ENCODE measurements around the gene SLC16A3. TPM values are rescaled to one million over a fixed set of nuclear protein-coding genes. Genes with fewer than 3 reads are reported as not detected.
A peak's percentile ranks its signal among the peaks of the same experiment; 100 is the strongest.

The SLC16A3 gene
- total and polyA plus RNA-seq, 9 of the 15 experiments (the other 6 are each of a cell fraction or from before 2014, with no cell fraction given) = 0.11 to 5.4 (median 1.2) TPM; not detected in 2

- no peak for DNase-seq (ENCODE audit: extremely low read depth in 1 of 4, low spot score in 3 of 4)
- no peak overlapping the region for H3K27ac ChIP-seq (ENCODE audit: extremely low read depth, low read depth, low read length)
- peaks cover 31 to 47% of the 10 kb centered on the region in 2 experiments for H3K4me1 ChIP-seq (replicated peaks in 1 of 2; ENCODE audit: control insufficient read depth in 2 of 2, insufficient read depth in 2 of 2, low read length in 2 of 2)
- POLR2A ChIA-PET = interaction anchor here (0.6 to 1.3 kb wide), 2 partner anchors 12 to 17 kb away, joined by 3 to 5 read pairs; no protein-coding TSS in a partner anchor
- ATAC-seq = no peak
- H3K27me3 ChIP-seq (ENCODE audit: control insufficient read depth in 2 of 2, insufficient read depth in 2 of 2, low read length in 2 of 2) = no peaks in the 10 kb centered on the region; a peak in 1 of 5 replicates
- no peak for FAIRE-seq
- no TSS peak for BruUV-seq (replicated peaks)
- TF ChIP-seq, protein P1, sequence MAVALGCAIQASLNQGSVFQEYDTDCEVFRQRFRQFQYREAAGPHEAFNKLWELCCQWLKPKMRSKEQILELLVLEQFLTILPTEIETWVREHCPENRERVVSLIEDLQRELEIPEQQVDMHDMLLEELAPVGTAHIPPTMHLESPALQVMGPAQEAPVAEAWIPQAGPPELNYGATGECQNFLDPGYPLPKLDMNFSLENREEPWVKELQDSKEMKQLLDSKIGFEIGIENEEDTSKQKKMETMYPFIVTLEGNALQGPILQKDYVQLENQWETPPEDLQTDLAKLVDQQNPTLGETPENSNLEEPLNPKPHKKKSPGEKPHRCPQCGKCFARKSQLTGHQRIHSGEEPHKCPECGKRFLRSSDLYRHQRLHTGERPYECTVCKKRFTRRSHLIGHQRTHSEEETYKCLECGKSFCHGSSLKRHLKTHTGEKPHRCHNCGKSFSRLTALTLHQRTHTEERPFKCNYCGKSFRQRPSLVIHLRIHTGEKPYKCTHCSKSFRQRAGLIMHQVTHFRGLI (CRISPR knock-in tag; IDR thresholded peaks at IDR 0.05) = no peak
- TF ChIP-seq RBM22 (IDR thresholded peaks at IDR 0.05; ENCODE audit: low read depth, low read length, poor library complexity, severe bottlenecking) = no peak
- no peak for TF ChIP-seq ZNF124 (CRISPR knock-in tag; IDR thresholded peaks at IDR 0.05)
- TF ChIP-seq ZNF785 (CRISPR knock-in tag; IDR thresholded peaks at IDR 0.05) = no peak
- no peak for TF ChIP-seq CSDE1 (IDR thresholded peaks at IDR 0.05)
- no peak overlapping the region for H3K4me3 ChIP-seq
- in situ Hi-C loops (cut with MboI) (no loop called here), intact Hi-C loops (cut with micrococcal nuclease) (no loop called here)
- H3K4me2 ChIP-seq (ENCODE audit: insufficient read depth, low read length) = no peak overlapping the region
- CTCF ChIA-PET (ENCODE audit: low intra/inter-chr PET ratio) = no interaction called here
- peaks cover 10% of the 10 kb centered on the region; the same call in 1 of the 3 replicates for H3K79me2 ChIP-seq (ENCODE audit: control insufficient read depth, insufficient read depth, low read length)
- H3K9me1 ChIP-seq (ENCODE audit: control insufficient read depth, insufficient read depth, low read length) = no peaks in the 10 kb centered on the region
- peaks cover 54% of the 10 kb centered on the region; the same call in 2 of the 3 replicates for H3K36me3 ChIP-seq (ENCODE audit: control insufficient read depth, insufficient read depth, low read length)
- peak overlapping the region in 1 of 2 experiments; percentile 72; a peak in 1 of 4 replicates for H3K9ac ChIP-seq (ENCODE audit: insufficient read depth in 1 of 2, low read depth in 2 of 2, low read length in 2 of 2)
- no peaks in the 10 kb centered on the region for H4K20me1 ChIP-seq (replicated peaks; ENCODE audit: control insufficient read depth, insufficient read depth, low read length)
- 95% methylated on average over 12 of the region's 12 CpGs for WGBS (ENCODE audit: insufficient coverage, low coverage, missing lambda C conversion rate)
- no peak overlapping the region for H2AFZ ChIP-seq (ENCODE audit: low read depth, low read length)
- H3K9me3 ChIP-seq (replicated peaks; ENCODE audit: control insufficient read depth, insufficient read depth, low read depth, low read length) = no peaks in the 10 kb centered on the region
Measured at GRCh38 chr17:82199496-82199895, 29.3 kb upstream of the SLC16A3 start.
